GM21423 (cell line): Measurements from ENCODE around the gene GUCA2A.
"Not testable (repeated sequence)": the region's sequence is repeated elsewhere in the genome, so short reads cannot be mapped to it uniquely, and the experiment has no call there.

ENCODE experiments used
- ATAC-seq: cut with Tn5 transposase; IDR thresholded peaks from one replicate; pipeline ENCODE4 v1.9.1; 2021; ENCODE audit warnings: mild to moderate bottlenecking, moderate library complexity; ENCODE audit not compliant: unreplicated experiment

Gene GUCA2A

GRCh38 chr1:42164551-42165420 lies at the start of gene GUCA2A:
GUCA2A (minus strand) TSS chr1:42164745; CDS start chr1:42164712, 33 bp downstream.
- no peak for ATAC-seq

- no peak for ATAC-seq
These were observed 46.7 kb upstream of the GUCA2A start for GRCh38 chr1:42211224-42211623.

- no peak for ATAC-seq
These were observed 46.0 kb upstream of the GUCA2A start for GRCh38 chr1:42210421-42211133.

GRCh38 chr1:42209526-42210251 lies 45.1 kb upstream of the GUCA2A start:
- no peak for ATAC-seq

- ATAC-seq: not testable (repeated sequence)
These were observed 42.4 kb upstream of the GUCA2A start for GRCh38 chr1:42206930-42207329.

- no peak for ATAC-seq
These were observed 41.6 kb upstream of the GUCA2A start for GRCh38 chr1:42206164-42206563.

- ATAC-seq: no peak
These were observed 37.4 kb upstream of the GUCA2A start for GRCh38 chr1:42201986-42202385.

- no peak for ATAC-seq
These were observed 33.7 kb upstream of the GUCA2A start for GRCh38 chr1:42198251-42198650.

- ATAC-seq: no peak
These were observed 31.3 kb upstream of the GUCA2A start for GRCh38 chr1:42195841-42196240.

GRCh38 chr1:42192106-42192505 lies 27.6 kb upstream of the GUCA2A start:
- ATAC-seq: no peak

- ATAC-seq: no peak
These were observed 26.8 kb upstream of the GUCA2A start for GRCh38 chr1:42191319-42191718.

GRCh38 chr1:42189931-42190853 lies 25.6 kb upstream of the GUCA2A start:
- ATAC-seq: no peak

- ATAC-seq: no peak
These were observed 21.6 kb upstream of the GUCA2A start for GRCh38 chr1:42186152-42186551.

- no peak for ATAC-seq
These were observed 20.1 kb upstream of the GUCA2A start for GRCh38 chr1:42184616-42185015.

GRCh38 chr1:42183957-42184268 lies 19.4 kb upstream of the GUCA2A start:
- no peak for ATAC-seq

GRCh38 chr1:42183210-42183956 lies 18.8 kb upstream of the GUCA2A start:
- no peak for ATAC-seq

- ATAC-seq: no peak
These were observed 17.1 kb upstream of the GUCA2A start for GRCh38 chr1:42181687-42182086.

GRCh38 chr1:42179900-42180329 lies 15.4 kb upstream of the GUCA2A start:
- no peak for ATAC-seq

GRCh38 chr1:42179275-42179674 lies 14.7 kb upstream of the GUCA2A start:
- ATAC-seq: no peak

GRCh38 chr1:42178249-42178648 lies 13.7 kb upstream of the GUCA2A start:
- no peak for ATAC-seq
